ENCODE data around the gene CAPN15.
A peak's percentile ranks its signal among the peaks of the same experiment; 100 is the strongest.

The CAPN15 gene

GRCh38 chr16:580141-580945 is 52.8 kb downstream of the CAPN15 start:
- DNase-seq = no peak

- DNase-seq = no peak
Observed at GRCh38 chr16:580946-581498, 53.5 kb downstream of the CAPN15 start.

- DNase-seq = no peak
Observed at GRCh38 chr16:582218-582613, 54.7 kb downstream of the CAPN15 start.

DNA sequence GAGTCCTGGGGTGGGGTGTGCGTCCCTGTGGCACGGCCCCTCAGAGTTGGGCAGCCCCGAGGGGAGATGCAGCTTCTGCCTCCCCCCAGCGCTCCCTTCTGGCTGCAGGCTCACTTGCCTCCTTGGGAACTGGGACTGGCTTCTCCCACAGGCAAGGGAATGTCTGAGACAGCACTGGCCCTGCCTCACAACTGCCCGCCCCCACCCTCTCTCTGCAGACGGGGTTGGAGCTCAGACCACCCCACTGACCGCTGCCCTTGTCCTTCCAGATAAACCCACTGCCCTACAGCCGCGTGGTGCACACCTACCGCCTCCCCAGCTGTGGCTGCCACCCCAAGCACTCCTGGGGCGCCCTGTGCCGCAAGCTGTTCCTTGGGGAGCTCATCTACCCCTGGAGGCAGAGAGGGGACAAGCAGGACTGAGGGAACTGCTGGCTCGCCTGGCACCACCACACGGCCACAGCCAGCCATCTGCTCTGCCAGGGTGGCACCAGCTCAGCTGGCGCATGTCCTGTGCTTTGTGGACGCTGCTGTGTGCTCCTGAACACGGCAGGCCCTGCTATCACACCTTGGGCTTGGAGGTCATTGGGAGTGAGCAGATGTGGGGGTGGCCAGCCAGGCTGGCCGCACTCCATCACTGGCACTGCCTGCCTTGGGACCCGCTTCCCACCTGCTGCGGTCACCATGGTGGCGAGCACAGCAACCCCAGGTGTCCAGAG is 55.3 kb downstream of the CAPN15 start:
- DNase-seq = no peak

DNA sequence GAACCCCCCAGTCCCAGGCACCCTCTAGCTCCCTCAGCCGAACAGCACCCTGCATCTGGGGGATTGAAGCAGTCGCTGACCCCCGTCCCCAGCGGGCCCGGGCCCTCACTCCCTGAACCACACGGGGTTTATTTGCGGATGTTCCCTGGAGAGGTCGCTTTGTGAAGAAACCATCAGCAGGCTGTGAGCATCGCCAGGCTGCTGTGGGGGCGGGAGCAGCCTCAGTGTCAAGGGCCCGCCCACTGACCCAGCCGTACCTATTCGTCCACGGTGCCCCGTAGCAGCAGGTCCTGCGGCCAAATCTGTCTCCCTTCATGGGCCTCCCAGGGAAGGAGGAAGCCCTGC is 55.9 kb downstream of the CAPN15 start:
- DNase-seq = no peak

GRCh38 chr16:583815-584591 is 56.5 kb downstream of the CAPN15 start:
- no peak for DNase-seq

DNA sequence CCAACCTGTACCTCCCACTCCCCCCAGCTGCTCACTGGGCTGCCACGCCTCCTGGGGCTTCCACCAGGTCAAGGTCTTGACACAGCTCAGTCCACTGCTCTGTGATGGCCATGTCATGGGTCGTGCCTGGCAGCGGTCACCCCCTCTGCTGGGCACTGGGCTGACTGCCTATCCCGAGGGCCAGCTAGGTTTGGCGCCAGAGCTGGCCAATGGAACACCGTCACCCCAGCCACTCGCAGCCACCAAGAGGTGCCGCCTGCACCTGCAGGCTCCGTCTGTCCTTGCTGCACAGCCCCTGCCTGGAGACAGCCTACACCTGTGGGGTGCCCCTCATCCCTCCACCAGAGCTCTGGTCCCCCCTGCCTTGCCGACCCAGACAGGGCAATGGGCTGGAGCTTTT is 57.8 kb downstream of the CAPN15 start:
- no peak for DNase-seq

- no peak for DNase-seq
Observed at GRCh38 chr16:586047-586644, 58.6 kb downstream of the CAPN15 start.

GRCh38 chr16:586645-587590 is 59.4 kb downstream of the CAPN15 start:
- DNase-seq = no peak

- DNase-seq = peak; percentile 44
Observed at GRCh38 chr16:588639-588888, 61.1 kb downstream of the CAPN15 start.

- peak; percentile 99 for DNase-seq
Observed at GRCh38 chr16:588889-589657, 61.6 kb downstream of the CAPN15 start.

- DNase-seq = peak; percentile 98
Observed at GRCh38 chr16:589658-590187, 62.2 kb downstream of the CAPN15 start, which contains the start of gene RAB40C. TSS of gene RAB40C (plus strand) at chr16:590066. CDS start at chr16:590292, 226 bp downstream.

DNA sequence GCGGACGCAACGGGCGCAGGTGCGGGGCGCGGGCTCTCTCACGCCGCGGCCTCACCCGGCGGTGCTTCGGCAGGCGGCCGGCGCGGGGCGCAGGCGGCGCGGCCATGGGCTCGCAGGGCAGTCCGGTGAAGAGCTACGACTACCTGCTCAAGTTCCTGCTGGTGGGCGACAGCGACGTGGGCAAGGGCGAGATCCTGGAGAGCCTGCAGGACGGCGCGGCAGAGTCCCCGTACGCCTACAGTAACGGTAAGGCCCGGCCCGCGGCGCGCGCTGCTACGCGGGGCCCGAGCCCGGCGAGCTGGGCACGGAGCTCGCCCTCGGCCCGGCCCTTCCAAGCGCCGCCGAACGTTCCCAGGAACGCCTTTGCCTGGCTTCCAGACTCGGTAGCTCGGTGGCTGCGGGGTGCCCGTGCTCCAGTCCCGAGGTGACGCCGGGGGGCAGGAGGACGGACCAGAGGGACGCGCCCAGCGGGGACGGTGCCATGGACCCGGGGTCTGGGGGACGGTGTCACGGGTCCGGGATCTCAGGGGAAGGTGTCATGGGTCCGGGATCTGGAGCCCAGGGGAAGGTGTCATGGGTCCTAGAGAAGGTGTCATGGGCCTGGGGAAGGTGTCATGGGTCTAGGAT is 62.8 kb downstream of the CAPN15 start:
- DNase-seq = no peak

GRCh38 chr16:590815-591200 is 63.3 kb downstream of the CAPN15 start:
- no peak for DNase-seq

DNA sequence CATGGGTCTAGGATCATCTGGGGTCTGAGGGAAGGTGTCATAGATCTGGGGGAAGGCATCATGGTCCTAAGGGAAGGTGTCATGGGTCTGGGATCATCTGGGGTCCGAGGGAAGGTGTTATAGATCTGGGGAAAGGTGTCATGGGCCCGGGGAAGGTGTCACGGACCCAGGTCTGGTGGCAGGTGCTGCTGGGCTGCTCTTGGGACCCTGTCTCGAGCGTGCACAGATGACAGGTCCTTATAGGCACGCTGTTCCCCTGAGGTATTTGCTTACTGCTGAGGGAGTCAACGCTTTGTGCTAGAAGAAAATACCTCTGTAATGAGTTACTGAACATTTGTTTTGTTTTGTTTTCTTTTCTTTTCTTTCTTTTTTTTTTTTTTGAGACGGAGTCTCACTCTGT is 63.7 kb downstream of the CAPN15 start:
- no peak for DNase-seq

- DNase-seq = no peak
Observed at GRCh38 chr16:591892-592517, 64.5 kb downstream of the CAPN15 start.

DNA sequence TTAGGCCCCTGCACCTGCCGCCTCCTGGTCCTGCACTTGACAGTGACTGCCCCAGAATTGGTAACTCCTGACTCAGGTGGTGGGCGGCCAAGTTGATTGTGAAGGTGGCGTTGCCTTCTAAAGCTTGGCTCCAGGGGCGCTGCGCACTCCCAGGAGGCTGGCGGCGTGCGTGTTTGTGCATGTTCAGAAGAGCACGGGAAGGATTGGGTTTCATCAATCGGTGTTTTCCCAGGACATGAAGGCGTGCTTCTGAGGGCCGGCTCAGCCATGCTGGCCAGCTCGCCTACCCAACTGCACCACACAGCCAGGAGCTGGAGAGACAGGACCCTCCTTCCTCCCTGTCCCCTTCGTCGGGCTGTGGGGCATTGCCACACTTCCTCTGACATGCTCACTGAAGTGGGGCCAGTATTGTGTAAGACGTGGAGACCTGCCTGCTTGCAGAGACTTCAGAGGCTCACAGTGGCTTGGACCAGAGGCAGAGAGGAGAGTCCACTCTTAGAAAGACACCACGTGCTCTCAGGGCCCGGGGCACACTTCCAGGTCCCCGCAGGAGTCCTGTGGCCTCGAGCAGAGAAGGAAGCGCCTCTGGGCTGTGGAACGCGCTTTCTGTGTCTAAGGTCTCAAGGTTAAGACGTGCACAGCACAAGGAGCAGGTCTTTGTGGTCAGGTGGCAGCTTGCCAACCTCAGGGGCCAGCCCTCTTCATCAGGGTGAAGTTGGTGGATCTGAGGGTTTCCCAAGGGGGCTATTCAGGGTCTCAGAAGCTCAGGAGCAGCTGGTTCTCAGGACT is 65.2 kb downstream of the CAPN15 start:
- no peak for DNase-seq

DNA sequence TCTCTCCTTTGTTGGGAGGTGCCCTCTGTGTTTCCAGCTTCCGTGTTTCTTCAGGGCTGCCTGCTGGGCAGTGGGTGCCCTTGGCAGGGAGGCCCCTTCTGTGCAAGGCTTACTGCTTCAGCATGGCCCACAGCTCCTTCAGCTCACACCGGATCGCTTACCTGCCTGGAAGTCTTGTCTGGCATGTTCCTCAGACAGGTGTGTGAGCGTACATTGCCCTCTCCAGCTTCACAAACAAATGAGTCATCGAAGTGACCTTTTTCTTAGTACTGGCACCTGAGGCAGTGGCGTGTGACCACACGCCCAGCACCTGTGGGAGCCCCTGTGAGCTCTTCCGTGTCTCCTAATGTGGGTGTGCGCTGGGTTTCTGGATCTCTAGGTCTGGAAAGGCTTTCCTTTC is 65.9 kb downstream of the CAPN15 start:
- DNase-seq = no peak

GRCh38 chr16:593807-594206 is 66.3 kb downstream of the CAPN15 start:
- DNase-seq = no peak

All from activated gamma-delta T cell (primary cell).